Fibroblast of upper back skin (primary cell): ENCODE measurements around the gene UFM1.
"Not testable (repeated sequence)": the region's sequence is repeated elsewhere in the genome, so short reads cannot be mapped to it uniquely, and the experiment has no call there.

ENCODE experiments used
- DNase-seq: peaks from one replicate; pipeline ENCODE4 v3.0.0-alpha.2; 2013

UFM1 gene

DNA sequence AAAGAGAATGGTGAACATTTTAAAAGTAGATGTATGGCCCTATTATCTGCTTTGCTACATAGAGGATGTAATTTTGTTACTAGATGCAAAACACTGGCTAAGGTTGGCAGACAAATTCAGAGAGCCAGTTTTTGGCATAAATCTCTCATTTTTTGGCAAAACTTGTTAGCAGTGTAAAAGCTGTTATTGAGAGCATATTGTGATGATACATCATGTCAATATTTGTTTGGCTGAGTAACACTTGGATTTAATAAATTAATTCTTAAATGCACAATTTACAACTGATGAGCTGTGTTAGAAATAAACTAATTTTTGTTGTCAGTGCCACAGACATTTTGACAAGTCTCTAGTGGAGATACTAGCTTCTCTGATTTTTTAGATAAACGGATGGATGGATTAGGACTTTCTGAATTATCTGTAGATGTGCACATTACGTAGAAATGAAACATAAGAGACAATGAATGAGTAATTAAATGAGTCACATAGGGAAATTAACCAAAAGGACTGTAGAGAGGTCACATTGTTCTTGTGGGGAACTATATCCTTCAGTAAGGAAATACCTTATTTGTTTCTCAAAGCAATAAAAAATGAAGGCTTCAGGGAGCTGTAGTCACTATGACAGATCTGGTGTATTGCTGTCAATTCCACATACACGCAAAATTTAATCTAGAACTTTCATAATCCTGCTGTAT lies 17.4 kb downstream of the UFM1 start:
- DNase-seq, result peak; percentile 43

DNA sequence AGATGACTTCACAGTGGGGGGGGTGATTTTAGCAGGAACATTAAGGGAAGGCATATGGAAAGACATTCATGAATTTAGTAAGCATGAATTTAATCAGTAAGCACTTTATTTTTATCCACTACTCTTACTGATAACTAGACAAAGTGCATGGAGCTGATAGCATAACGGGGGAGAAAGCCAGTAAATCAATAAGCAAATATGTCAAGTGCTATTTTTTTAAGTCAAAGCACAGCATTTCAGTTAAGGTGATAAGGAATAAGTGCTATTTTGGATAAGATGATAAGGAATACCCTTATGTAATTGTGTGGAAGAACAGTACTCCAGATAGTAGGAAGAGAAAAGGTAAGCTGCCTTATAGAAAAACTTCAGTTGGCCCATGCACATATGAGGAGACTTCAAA lies 19.4 kb downstream of the UFM1 start:
- DNase-seq, result no peak

DNA sequence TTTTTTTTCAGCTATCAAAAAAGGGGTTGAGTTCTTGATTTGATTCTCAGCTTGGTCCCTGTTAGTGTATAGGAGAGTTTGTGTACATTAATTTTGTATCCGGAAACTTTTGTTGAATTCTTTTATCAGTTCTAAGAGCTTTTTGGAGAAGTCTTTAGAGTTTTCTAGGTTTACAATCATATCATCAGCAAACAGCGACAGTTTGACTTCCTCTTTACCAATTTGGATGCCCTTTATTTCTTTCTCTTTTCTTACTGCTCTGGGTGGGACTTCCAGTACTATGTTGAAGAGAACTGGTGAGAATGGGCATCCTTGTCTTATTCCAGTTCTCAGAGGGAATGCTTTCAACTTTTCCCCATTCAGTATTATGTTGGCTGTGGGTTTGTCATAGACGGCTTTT lies 20.4 kb downstream of the UFM1 start:
- DNase-seq, result not testable (repeated sequence)

DNA sequence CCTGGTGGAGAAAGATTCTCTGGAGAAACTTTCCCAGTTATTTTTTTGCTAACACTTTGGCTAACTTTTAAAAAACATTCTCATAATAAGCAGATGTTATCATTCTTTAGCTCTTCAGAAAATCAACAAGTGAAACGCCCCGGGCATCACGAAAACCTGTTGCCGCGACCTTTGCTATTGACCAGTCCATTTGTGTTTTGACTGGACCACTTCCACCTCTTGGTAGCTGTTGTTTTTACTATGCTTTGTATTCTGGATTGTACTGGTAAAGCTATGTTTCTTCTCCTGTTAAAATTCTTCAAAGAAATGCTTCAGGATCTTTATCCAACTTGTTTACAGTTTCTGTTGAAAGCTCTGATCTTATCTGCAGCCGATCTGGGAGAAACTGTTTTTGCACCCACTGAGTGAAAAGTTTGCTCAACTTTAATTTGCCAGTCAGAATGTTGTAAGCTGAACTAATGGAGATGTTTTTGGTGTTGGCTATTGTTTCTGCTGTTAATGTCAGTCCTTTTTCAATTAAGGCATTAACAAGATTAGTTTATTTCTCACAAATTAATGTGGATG lies 23.3 kb downstream of the UFM1 start:
- no peak for DNase-seq

DNA sequence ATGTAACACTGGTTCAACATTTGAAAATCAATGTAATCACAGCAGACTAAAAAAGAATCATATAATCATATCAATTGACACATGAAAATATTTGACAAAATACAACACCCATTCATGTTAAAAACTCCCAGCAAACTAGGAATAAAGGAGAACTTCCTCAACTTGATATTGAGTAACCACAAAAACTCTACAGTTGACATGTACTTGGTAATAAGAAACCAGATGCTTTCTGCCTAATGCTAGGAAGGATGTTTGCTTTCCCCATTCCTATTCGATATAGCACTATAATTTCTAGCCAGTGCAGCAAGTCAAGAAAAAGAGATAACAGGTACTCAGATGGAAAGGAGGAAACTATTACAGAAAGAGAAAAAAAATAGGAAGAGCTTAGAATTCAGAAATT lies 26.9 kb downstream of the UFM1 start:
- no peak for DNase-seq

DNA sequence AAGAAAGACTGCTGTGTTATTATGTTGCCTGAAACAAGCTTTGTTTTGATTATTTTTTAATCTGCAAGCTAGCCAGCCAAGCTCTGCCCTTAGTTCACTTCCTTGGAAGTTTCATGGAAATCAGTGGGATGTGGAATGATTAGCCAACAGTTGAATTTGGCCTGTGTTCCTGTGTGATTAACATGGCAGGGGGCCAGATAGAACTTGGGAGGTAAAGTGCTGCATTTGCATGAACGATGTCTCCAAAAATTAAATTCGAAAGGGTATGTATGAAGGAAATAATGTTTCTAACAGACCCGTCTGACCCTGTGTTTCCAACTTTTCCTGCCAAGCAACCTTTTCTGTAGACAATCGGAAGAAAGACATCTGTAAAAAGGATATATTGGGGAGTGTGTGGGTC lies 32.2 kb downstream of the UFM1 start:
- DNase-seq, result peak; percentile 28

DNA sequence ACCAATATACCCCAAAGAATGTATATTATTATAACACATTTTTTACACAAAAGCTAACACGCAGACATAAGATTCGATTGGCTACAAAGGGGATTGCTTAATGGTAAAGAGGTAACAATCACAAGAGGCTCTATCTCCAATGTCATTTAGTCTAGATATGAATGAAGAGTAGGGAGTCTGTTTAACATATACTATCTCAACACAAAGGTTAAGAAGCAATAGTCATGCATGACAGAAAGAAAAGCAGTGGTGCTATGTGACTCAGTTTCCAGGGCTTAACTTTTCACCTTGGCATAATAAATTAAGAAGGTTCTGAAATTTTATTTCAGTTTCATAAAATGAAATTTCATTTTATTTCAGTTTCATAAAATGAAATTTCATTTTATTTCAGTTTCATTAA lies 33.3 kb downstream of the UFM1 start:
- peak; percentile 29 for DNase-seq

DNA sequence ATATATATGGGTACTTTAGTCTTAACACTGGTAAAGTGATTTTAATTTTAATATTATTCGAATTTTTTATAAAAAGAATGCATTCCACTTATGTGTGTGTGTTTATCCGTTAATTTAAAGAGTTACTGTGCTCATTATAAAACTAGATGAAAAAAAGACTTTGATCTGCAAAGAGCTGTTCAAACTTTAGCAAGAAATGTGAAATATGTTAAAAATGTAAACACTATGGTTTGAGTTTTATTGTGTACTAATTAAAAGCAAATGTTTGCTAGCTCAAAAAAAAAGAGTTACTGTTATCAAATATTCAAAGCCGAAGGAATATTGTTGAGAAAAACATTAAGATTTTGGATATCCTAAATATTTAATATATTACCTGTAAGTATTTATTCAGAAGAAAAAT lies 34.5 kb downstream of the UFM1 start:
- peak; percentile 43 for DNase-seq

DNA sequence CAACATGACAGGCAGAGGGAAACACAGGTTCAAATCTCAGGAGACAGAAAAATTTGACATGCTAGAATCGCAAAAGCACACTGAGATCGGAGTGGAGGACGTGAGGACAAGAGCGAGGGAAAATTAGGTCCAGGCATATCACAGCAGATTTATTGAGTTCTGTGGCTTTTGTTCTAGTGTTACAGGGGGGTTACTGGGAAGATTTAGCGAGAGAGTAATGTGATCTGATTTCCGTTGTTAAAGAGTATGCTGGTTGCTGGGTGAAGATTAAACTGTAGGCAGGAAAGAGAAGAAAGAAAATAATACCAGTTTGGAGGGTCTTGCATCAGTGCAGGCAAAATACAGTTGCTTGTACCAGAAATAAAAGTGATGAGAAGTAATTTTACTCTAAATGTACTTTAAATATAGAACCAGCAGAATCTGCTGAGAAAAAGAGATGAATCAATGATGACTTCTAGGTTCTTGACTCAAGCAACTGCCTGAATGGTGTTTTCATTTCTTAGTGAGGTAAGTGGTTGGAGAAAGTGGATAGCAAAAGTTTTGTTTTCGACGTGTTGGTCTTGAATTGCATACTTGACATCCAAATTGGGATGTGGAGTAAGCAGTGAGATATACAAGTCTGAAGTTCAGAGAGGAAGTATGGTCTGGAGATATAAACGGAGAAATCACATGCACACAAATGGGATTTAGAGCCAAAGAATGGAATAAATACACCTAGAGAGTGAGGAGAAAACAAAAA lies 35.7 kb downstream of the UFM1 start:
- peak; percentile 53 for DNase-seq

DNA sequence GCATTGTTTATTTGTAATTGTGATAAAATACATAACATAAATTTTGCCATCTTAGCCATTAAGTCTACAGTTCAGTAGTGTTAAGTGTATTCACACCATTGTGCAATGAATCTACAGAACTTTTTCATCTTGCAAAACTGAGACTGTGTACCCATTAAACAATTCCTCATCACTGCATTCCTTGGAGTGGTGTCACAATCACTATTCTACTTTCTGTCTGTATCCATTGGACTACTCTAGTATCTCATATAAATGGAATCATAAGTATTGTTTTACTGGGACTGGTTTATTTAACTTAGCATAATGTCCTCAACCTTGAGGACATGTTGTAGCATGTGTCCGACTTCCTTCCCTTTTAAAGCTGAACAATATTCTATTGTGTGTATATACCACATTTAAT lies 36.8 kb downstream of the UFM1 start:
- DNase-seq, result peak; percentile 47

DNA sequence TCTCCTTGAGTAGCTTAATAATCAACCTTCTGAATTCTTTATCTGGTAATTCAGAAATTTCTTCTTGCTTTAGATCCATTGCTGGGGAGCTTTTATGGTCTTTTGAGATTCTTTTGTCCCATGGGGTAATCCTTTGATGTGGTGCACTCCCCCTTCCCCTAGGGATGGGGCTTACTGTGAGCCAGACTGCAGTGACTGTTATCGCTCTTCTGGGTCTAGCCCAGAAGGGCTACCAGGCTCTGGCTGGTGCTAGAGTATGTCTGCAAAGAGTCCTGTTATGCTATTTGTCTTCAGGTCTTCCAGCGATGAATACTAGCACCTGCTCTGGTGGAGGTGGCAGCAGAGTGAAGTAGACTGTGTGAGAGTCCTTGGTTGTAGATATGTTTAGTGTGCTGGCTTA lies 41.7 kb downstream of the UFM1 start:
- DNase-seq, result no peak

DNA sequence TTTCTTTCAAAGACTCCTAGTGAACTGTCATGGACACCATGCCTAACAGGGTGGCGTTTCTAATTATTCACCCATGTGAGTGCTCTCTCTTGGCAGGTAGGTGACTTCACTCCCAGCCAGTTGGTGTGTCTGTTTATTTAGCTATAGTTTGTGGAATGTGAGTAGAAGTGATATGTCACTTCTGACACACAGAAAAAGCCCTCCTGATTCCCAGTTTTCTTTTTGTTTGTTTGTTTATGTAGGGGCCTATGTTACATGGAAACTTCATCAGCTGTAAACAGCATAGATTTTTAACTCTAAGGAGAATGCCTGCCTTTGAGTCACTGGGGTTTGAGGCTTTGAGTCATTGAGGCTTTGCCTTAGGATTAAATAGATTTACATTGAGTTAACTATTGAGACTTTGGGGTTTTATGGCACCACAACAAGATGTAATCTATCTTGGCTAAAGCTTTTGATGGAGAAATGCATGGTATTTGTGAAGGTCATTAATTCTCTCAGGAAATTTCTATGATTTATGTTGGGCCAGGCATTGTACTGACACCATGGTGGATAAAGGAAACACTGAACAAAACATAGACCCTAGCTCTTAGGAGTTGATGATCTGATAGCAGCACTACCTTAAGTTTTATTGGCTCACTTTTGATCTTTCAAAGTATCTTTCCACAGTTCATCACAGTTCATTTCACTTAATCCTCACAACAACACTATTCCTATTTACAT lies 45.3 kb downstream of the UFM1 start:
- DNase-seq, result peak; percentile 80

DNA sequence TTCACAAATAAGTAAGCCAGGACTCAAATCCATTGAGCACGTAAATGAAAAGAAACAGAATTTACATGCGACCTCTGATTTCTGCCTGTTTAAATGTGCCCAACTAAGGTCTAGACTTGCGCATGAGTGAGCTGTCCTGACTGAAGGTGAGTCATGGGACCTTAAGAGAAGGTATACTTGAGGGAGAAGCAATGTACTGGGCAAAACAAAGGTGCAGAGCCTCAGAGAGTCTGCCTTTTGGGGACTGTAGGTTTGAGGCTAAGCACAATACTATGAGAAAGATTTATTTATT lies 45.8 kb downstream of the UFM1 start:
- no peak for DNase-seq

DNA sequence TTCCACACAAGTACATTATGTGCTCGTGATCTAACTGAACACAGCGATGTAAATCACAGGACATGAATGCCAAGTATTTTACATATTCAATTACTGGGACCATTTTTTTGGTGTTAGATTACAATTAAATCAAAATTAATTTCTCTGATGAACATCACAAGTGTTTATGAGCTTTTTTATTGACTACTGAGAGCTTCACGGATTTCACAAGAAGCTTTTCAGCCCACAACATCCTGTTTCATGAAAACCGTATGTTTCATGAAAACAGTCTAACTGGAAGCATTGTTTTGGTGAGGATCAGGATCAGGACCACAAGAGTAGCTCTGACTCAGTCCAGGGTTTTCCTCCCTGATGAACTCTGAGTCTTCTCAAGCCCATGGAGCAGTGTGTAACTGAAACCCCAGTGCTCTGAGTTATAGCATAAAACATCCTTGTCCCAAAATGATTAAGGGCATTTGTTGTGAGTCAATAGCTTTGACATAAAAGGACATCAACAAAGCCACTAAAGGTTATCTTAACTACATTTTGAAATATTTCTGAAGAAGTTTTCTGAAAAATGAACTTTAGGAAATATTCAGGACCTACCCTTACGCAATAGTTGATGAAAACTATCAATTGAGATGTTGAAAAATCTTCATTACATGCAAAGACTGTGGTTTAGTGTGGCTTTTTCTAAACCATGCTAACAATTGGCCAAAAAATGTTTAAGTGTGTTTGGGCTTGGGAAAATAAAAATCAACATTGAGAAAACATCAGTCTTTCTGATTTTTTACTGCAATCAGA lies 49.3 kb downstream of the UFM1 start:
- DNase-seq, result peak; percentile 88

DNA sequence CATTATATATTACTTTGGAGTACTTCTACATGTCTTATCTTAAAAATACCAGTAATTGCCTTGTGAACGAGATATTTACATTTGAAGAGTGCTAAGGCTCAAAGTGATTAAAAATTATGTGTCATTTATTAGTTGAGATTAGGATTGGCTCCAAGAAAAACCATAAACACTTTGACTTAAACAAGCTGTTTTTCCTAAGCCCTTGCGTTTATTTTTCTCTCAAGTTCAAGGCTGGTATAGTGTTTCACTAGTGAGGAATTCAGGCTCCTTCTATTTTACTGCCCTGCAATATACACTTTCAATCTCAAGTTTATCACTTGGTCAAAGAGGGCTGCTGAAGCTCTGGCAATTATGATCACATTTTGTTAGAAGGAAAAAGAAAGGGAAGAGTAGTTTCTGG lies 49.9 kb downstream of the UFM1 start:
- DNase-seq, result no peak

DNA sequence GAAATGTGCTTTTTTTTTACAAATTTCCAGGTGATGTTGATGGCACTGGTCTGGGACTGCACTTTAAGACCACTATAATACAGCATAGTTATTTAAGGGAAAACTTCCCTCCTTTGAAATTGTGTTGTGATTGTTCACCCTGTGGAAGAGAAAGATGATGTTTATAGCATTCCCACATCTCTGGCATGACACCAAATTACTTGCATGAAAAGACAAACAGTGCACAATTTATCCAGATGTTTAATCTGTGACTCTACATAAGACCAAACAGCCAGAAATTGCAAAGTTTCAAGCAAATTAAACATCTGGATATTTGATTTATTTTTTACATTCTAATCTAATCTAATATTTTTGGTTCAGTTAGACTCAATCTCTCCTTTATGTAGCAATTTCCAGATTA lies 51.6 kb downstream of the UFM1 start:
- DNase-seq, result no peak

DNA sequence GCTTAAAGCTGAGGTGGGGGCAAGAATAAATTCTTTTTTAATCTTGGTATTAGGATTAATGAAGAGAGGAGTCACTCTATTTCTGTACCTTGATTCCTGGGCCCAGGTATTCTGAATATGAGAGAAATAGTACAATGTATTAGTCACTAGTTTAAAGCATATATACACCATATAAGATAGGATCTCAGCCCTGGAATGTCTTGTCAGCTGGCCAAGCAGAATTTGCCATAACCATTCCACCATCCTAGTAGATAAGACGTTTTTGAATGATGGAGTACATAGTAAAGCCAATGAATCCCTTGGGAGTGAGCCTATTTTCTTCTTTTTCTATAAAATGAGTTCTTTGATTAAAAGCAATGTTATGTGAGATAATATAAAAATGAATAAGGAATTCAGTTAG lies 55.6 kb downstream of the UFM1 start:
- peak; percentile 41 for DNase-seq

DNA sequence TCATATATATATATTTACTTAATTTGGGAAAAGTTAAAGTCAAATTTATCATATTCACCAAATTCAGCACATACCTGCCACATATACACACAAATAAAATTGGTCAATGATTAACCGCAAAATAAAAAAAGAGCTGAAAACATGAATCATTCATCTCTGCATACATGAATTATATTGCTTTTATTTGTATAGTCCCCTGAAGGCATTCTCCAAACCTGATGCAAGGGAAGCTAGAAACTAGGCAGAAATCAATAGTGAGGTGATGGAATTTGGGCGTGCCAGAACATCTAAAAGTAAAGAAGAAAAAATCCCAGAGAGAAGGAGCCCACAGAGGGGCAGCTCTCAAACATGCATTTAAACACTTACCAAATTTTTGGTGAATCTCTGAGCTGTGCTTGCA lies 60.1 kb downstream of the UFM1 start:
- DNase-seq, result no peak

DNA sequence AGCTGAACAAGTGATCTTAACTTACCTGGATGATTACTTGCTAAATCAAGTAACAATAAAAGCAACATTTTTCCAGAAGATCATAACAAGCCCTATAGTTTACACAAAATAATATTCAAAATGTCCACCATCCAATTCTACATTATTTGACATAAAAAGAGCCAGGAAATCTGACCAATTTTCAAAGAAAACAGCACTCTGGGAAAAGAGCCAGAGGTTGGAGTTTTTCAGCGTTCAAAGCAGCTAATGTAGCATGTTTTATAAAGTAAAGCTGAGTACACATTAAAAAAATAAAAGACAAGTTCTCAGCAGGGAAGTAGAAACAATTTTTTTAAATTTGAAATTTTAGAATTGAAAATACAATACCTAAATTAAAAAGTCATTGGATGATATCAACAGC lies 62.6 kb downstream of the UFM1 start:
- DNase-seq, result no peak
